ENCODE measurements around the gene COPG1.
"Not testable (repeated sequence)": the region's sequence is repeated elsewhere in the genome, so short reads cannot be mapped to it uniquely, and the experiment has no call there.

Gene COPG1

GRCh38 chr3:129240436-129240835 is 9.0 kb upstream of the COPG1 start:
- TF ChIP-seq, protein P1, sequence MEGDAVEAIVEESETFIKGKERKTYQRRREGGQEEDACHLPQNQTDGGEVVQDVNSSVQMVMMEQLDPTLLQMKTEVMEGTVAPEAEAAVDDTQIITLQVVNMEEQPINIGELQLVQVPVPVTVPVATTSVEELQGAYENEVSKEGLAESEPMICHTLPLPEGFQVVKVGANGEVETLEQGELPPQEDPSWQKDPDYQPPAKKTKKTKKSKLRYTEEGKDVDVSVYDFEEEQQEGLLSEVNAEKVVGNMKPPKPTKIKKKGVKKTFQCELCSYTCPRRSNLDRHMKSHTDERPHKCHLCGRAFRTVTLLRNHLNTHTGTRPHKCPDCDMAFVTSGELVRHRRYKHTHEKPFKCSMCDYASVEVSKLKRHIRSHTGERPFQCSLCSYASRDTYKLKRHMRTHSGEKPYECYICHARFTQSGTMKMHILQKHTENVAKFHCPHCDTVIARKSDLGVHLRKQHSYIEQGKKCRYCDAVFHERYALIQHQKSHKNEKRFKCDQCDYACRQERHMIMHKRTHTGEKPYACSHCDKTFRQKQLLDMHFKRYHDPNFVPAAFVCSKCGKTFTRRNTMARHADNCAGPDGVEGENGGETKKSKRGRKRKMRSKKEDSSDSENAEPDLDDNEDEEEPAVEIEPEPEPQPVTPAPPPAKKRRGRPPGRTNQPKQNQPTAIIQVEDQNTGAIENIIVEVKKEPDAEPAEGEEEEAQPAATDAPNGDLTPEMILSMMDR (IDR thresholded peaks at IDR 0.05; ENCODE audit: insufficient read depth, missing control alignments) = no peak
- DNase-seq (ENCODE audit: insufficient read length, low spot score) (no peak), FAIRE-seq (no peak)

- no peak for FAIRE-seq
- TF ChIP-seq, protein P1 (IDR thresholded peaks at IDR 0.05; ENCODE audit: insufficient read depth, missing control alignments) = no peak
- DNase-seq (ENCODE audit: insufficient read length, low spot score) = no peak
Measured at GRCh38 chr3:129245141-129245540, 4.3 kb upstream of the COPG1 start.

DNA sequence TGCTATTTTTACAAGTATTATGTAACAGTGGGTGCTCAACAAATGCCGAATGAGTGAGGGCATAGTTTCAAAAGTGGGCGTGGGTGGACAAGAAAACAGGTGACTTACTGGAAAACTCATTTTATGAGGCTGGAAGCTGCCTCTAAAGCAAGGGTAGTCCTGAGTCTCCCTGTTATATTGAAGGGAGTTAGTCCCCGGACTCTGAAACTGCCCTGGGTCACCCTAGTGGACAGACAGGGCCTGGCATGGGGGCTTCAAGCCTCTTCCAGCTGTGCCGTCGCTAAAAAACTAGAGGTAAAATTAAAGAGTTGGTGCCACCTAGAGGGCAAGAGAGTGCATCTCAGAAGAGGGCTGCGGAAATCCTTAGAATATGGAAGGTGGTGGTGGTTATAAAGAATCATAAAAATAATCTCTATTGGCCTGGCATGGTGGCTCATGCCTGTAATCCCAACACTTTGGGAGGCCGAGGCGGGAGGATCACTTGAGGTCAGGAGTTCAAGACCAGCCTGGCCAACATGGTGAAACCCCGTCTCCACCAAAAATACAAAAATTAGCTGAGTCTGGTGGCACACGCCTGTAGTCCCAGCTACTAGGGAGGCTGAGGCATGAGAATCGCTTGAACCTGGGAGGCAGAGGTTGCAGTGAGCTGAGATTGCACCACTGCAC is 3.6 kb upstream of the COPG1 start:
- TF ChIP-seq, protein P1 (IDR thresholded peaks at IDR 0.05; ENCODE audit: insufficient read depth, missing control alignments) = peak; percentile 85
- peak; percentile 59 for DNase-seq (ENCODE audit: insufficient read length, low spot score)
- not testable (repeated sequence) for FAIRE-seq

DNA sequence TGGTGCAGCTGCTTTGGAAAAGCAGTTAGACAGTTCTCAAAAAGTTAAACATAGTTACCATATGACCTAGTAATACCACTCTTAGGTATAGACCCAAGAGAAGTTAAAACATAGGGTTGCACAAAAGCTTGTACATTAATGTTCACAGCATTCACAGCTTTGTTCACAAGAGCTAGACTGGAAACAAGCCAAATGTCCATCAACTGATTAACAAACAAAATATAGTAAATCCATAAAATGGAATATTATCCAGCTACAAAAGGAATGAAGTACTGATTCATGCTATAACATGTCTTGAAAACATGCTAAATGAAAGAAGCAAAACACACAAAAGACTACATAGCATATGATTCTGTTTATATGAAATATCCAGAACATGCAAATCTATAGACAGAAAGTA is 2.8 kb upstream of the COPG1 start:
- no peak for DNase-seq (ENCODE audit: insufficient read length, low spot score)
- TF ChIP-seq, protein P1 (IDR thresholded peaks at IDR 0.05; ENCODE audit: insufficient read depth, missing control alignments) = no peak
- FAIRE-seq = no peak

- no peak for FAIRE-seq
- TF ChIP-seq, protein P1 (IDR thresholded peaks at IDR 0.05; ENCODE audit: insufficient read depth, missing control alignments) = no peak
- no peak for DNase-seq (ENCODE audit: insufficient read length, low spot score)
Measured at GRCh38 chr3:129248286-129248979, 973 bp upstream of the COPG1 start.

DNA sequence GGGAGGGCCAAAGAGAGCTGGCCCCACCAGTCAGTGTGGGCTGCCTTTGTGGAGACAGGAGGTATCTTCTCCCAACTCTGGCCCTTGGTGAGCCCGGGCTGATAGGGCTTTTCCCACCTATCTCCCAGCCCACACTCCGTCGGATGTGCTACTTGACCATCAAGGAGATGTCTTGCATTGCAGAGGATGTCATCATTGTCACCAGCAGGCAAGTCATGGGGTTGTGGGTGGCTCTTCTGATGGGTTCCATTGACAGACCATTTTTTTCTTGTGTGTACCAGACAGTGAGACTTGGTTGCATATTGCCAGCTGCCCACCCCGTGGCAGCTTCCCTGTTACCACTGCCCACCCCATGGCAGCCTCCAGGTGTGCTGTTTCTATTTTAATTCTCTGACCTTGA is 3.3 kb downstream of the COPG1 start:
- FAIRE-seq = no peak
- no peak for DNase-seq (ENCODE audit: insufficient read length, low spot score)
- TF ChIP-seq, protein P1 (IDR thresholded peaks at IDR 0.05; ENCODE audit: insufficient read depth, missing control alignments) = no peak
